WI38 (cell line): ENCODE results near the gene DLL1.

ENCODE experiments used
- H3K4me3 ChIP-seq: 2 replicates; pipeline ENCODE4 v1.5.1; 2011; ENCODE audit warnings: low read depth, mild to moderate bottlenecking, control low read depth, low read length
- CTCF ChIP-seq: IDR thresholded peaks from 2 replicates; pipeline ENCODE4 v1.5.1; 2012; ENCODE audit warnings: low read depth, mild to moderate bottlenecking, control low read depth, low read length

The DLL1 gene

GRCh38 chr6:170289951-170290295 is 955 bp downstream of the DLL1 start:
- peak overlapping the region; percentile 66 for H3K4me3 ChIP-seq
- TF ChIP-seq CTCF: no peak

GRCh38 chr6:170289180-170289931 is 1.5 kb downstream of the DLL1 start:
- no peak for TF ChIP-seq CTCF

GRCh38 chr6:170288852-170289179 is 2.1 kb downstream of the DLL1 start:
- no peak overlapping the region for H3K4me3 ChIP-seq
- TF ChIP-seq CTCF: no peak

More at GRCh38 chr6:170289180-170289931, 1.5 kb downstream of the DLL1 start:
- H3K4me3 ChIP-seq: peak overlapping the region; percentile 66

GRCh38 chr6:170288091-170288631 is 2.7 kb downstream of the DLL1 start:
- TF ChIP-seq CTCF: no peak
- no peak overlapping the region for H3K4me3 ChIP-seq

- TF ChIP-seq CTCF: no peak
- no peak overlapping the region for H3K4me3 ChIP-seq
These were observed 3.5 kb downstream of the DLL1 start for GRCh38 chr6:170287371-170287876.

GRCh38 chr6:170286934-170287265 is 4.0 kb downstream of the DLL1 start:
- TF ChIP-seq CTCF: no peak
- no peak overlapping the region for H3K4me3 ChIP-seq

- no peak overlapping the region for H3K4me3 ChIP-seq
- no peak for TF ChIP-seq CTCF
These were observed 4.5 kb downstream of the DLL1 start for GRCh38 chr6:170286246-170286933.
